Measurements from ENCODE around the gene ATXN1.

ATXN1 gene

DNA sequence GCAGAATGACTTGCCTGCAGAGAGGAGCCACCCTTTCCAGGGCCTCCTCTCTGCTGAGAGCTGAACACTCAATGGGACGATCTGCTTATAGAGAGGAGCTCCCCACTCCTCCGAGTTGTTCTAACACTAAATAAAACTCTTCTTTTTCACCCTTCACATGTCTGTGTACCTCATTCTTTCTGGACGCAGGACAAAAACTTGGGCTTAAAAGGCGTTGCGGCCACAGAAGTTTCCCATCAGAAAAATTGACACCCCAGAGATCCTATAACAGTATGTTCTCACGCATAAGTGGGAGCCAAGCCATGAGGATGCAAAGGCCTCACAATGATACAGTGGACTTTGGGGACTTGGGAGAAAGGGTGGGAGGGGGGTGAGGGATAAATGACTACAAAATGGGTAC lies 401.7 kb downstream of the ATXN1 start:
- DNase-seq (ENCODE audit: low read depth), result no peak

- no peak for DNase-seq (ENCODE audit: low read depth)
These were observed 402.6 kb downstream of the ATXN1 start for GRCh38 chr6:16358531-16359138.

DNA sequence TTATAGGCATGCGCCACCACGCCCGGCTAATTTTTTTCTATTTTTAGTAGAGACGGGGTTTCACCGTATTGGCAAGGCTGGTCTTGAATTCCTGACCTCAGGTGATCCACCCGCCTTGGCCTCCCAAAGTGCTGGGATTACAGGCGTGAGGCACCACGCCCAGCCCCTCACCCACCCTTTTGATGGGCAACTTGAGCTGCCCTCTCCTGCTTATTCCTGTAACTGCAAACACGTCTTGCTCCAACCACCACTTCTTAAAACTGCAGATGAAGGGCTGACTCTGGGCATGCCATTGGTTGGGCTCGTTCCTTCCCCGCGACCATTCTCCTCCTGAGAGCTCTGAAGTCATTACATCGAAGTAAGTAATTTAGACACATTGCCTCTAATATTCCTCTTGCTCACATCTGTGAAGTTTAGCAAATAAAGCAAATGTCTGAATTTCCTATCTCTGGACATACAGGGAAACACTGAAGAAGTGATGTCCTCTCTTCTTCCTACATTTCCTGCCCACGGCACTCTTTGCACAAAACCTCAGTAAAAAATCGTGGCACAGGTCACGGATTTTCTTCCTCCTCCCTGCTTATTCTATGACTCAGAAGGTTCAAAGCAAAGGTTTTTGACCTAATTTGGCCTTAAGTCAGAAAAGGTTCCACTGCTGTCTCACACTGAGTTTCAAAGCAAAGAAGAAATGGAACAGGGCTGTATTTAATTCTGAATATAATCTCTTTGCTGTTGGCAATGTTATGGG lies 405.4 kb downstream of the ATXN1 start:
- peak; percentile 36 for DNase-seq (ENCODE audit: low read depth)

- no peak for DNase-seq (ENCODE audit: low read depth)
These were observed 406.0 kb downstream of the ATXN1 start for GRCh38 chr6:16355238-16355637.

DNA sequence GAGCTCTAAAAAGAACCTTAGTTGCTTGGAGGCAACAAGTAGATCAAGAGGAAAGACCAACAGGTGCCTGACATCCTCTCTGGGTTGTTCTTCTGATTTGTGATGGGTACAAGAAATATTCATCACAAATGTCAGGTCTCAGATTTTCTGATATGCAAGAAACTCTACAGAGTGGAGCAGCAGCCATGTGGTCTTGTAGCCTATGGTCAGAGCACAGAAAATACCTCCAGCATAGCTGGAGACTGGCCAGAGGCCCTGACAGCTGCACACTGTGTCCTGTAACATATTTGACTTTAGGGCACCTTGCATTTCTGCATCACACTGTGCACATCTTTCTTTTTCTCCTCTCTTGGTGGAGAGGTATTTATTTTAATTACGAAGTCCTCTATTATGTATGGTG lies 406.6 kb downstream of the ATXN1 start:
- no peak for DNase-seq (ENCODE audit: low read depth)

- DNase-seq (ENCODE audit: low read depth), result no peak
These were observed 408.3 kb downstream of the ATXN1 start for GRCh38 chr6:16352821-16353438.

GRCh38 chr6:16352258-16352635 lies 409.0 kb downstream of the ATXN1 start:
- DNase-seq (ENCODE audit: low read depth), result peak; percentile 71

GRCh38 chr6:16349544-16349943 lies 411.7 kb downstream of the ATXN1 start:
- no peak for DNase-seq (ENCODE audit: low read depth)

DNA sequence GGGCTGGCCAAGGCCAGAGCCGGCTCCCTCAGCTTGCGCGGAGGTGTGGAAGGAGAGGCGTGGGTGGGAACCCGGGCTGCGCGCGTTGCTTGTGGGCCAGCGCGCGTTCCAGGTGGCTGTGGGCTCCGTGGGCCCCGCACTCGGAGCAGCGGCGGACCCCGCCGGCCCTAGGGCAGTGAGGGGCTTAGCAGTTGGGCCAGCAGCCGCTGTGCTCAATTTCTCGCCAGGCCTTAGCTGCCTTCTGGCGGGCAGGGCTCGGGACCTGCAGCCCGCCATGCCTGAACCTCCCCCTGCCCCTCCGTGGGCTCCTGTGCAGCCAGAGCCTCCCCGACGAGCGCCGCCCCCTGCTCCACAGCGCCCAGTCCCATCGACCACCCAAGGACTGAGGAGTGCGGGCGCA lies 414.4 kb downstream of the ATXN1 start:
- no peak for DNase-seq (ENCODE audit: low read depth)

- peak; percentile 79 for DNase-seq (ENCODE audit: low read depth)
These were observed 415.6 kb downstream of the ATXN1 start for GRCh38 chr6:16345449-16346330.

- peak; percentile 94 for DNase-seq (ENCODE audit: low read depth)
These were observed 416.5 kb downstream of the ATXN1 start for GRCh38 chr6:16344756-16345155.

GRCh38 chr6:16343593-16343992 lies 417.7 kb downstream of the ATXN1 start:
- DNase-seq (ENCODE audit: low read depth), result no peak

- DNase-seq (ENCODE audit: low read depth), result no peak
These were observed 422.0 kb downstream of the ATXN1 start for GRCh38 chr6:16339265-16339587.

DNA sequence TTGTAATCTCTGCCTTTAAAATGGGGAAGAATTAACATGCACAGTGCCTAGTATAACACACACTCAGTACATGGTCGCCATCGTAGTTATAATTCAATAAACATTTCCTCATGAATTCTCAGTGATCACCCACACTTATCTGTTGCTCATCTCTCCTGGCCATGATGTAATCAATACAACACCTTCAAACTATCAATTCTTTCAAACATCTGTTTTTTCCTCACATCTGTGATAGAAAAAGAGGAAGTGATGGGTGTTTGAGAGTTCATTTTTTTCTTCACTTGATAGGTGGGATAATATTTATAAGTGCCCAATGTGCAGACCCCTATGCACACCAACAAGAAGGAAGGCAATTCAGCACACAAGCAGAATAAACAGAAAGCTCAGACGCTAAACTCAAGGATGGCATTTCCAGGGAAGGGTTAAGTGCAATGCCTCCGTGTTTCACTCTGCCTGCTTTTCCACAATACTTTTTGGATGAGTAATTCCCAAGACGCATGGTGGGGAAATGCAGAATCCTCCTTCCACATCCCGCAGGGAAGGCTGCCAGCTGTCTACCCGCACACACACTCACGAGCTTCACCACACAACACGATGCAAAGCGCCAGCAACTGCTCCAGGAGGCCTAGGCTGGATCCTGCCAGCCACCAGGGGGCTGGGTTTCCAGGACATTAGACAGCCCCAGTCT lies 422.5 kb downstream of the ATXN1 start:
- peak; percentile 95 for DNase-seq (ENCODE audit: low read depth)

DNA sequence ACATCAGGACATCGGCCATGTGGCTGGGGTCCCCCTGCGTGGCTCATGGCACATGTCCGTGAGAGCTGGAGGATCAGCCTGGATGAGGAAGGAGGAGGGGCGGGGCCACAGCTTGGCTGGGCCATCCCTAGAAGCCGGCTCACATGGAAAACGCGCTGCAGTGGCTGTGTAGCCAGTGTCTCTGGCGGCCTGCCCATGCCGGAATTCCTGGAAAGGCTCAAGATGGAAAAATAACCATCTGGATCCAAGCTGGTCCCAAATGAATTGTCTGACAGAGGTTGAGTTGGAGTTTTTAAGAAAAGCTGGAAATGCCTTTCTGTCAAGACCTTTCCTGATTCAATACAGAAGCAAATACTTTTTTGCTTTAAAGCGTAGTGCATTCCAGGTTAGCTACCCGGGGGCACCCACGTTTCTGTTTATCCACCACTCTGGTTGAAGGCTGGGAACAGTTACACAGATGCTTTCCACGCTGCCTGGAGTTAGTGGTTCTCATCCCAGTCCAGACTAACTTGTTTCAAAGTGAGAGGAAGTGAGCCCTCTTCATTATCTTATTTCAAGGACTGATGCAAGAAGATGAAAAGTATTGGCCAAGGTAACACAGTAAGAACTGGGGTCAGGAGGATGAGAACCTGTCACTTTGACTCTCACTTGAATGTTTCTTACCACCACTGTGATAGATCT lies 423.8 kb downstream of the ATXN1 start:
- DNase-seq (ENCODE audit: low read depth), result peak; percentile 26

- DNase-seq (ENCODE audit: low read depth), result no peak
These were observed 424.4 kb downstream of the ATXN1 start for GRCh38 chr6:16336911-16337294.

GRCh38 chr6:16336056-16336818 lies 425.0 kb downstream of the ATXN1 start:
- DNase-seq (ENCODE audit: low read depth), result no peak

GRCh38 chr6:16335176-16335575 lies 426.1 kb downstream of the ATXN1 start:
- no peak for DNase-seq (ENCODE audit: low read depth)

DNA sequence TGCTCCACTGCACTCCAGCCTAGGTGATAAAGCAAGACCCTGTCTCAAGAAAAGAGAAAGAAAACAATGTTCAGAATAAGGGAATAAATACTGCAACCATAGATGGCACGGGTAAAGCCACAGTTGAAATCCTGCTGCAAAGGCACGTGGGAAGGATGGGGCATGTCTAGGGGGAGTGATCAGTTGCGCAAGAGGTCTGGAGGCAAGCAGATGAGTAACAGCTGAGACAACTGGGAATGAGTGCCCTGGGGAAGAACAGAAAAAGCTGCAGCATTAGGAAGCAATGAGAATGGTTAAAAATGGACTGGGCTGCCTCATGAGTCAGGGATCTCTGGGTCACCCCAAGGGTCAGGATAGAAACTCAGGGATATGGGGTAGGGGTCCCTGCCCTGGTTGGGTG lies 426.6 kb downstream of the ATXN1 start:
- DNase-seq (ENCODE audit: low read depth), result peak; percentile 93

GRCh38 chr6:16333580-16333979 lies 427.7 kb downstream of the ATXN1 start:
- DNase-seq (ENCODE audit: low read depth), result peak; percentile 67

- peak; percentile 73 for DNase-seq (ENCODE audit: low read depth)
These were observed 429.1 kb downstream of the ATXN1 start for GRCh38 chr6:16332175-16332542.

Measured in iris pigment epithelial cell (primary cell).